ENCODE data around the gene GRID1.

Gene GRID1

GRCh38 chr10:85599081-85599480, 767.5 kb downstream of the GRID1 start:
- DNase-seq (ENCODE audit: low read depth): no peak

- no peak for DNase-seq (ENCODE audit: low read depth)
Observed at GRCh38 chr10:85598646-85599045, 767.9 kb downstream of the GRID1 start.

GRCh38 chr10:85597006-85597405, 769.6 kb downstream of the GRID1 start:
- DNase-seq (ENCODE audit: low read depth): no peak

- DNase-seq (ENCODE audit: low read depth): no peak
Observed at GRCh38 chr10:85596389-85596788, 770.2 kb downstream of the GRID1 start.

GRCh38 chr10:85594239-85594638, 772.4 kb downstream of the GRID1 start:
- DNase-seq (ENCODE audit: low read depth): no peak

GRCh38 chr10:85593226-85593772, 773.3 kb downstream of the GRID1 start:
- DNase-seq (ENCODE audit: low read depth): no peak

GRCh38 chr10:85581371-85581770, 785.2 kb downstream of the GRID1 start:
- DNase-seq (ENCODE audit: low read depth): no peak

- DNase-seq (ENCODE audit: low read depth): no peak
Observed at GRCh38 chr10:85580585-85580984, 786.0 kb downstream of the GRID1 start.

GRCh38 chr10:85578860-85579259, 787.7 kb downstream of the GRID1 start:
- DNase-seq (ENCODE audit: low read depth): no peak

GRCh38 chr10:85575441-85575840, 791.2 kb downstream of the GRID1 start:
- no peak for DNase-seq (ENCODE audit: low read depth)

GRCh38 chr10:85570871-85571270, 795.7 kb downstream of the GRID1 start:
- DNase-seq (ENCODE audit: low read depth): no peak

GRCh38 chr10:85565381-85565780, 801.2 kb downstream of the GRID1 start:
- DNase-seq (ENCODE audit: low read depth): no peak

GRCh38 chr10:85558533-85558932, 808.1 kb downstream of the GRID1 start:
- DNase-seq (ENCODE audit: low read depth): no peak

- DNase-seq (ENCODE audit: low read depth): no peak
Observed at GRCh38 chr10:85557706-85558105, 808.9 kb downstream of the GRID1 start.

GRCh38 chr10:85557077-85557476, 809.5 kb downstream of the GRID1 start:
- no peak for DNase-seq (ENCODE audit: low read depth)

Data from T follicular helper cell (primary cell).